Left renal pelvis (tissue), 4 donors: ENCODE data around the gene NUAK2. TPM values are rescaled to one million over a fixed set of nuclear protein-coding genes. Genes with fewer than 3 reads are reported as not detected.
"Not testable (repeated sequence)": the region's sequence is repeated elsewhere in the genome, so short reads cannot be mapped to it uniquely, and the experiment has no call there.

Experiments used
- DNase-seq, 4 donors: peaks; one replicate each; pipeline ENCODE4 v3.0.0-alpha.2; 2013; ENCODE audit warnings: low read depth in 4 of 4, low spot score in 3 of 4
- polyA plus RNA-seq, 4 donors: library from polyadenylated mRNA; unstranded; fragments of 120-200 nt; gene quantifications; one replicate each; pipeline ENCODE4 v1.2.1, GENCODE V29; 2013; ENCODE audit not compliant: insufficient read length in 4 of 4

Gene NUAK2
- polyA plus RNA-seq, 4 donors = 1.1 to 13.5 (median 9.9) TPM

DNA sequence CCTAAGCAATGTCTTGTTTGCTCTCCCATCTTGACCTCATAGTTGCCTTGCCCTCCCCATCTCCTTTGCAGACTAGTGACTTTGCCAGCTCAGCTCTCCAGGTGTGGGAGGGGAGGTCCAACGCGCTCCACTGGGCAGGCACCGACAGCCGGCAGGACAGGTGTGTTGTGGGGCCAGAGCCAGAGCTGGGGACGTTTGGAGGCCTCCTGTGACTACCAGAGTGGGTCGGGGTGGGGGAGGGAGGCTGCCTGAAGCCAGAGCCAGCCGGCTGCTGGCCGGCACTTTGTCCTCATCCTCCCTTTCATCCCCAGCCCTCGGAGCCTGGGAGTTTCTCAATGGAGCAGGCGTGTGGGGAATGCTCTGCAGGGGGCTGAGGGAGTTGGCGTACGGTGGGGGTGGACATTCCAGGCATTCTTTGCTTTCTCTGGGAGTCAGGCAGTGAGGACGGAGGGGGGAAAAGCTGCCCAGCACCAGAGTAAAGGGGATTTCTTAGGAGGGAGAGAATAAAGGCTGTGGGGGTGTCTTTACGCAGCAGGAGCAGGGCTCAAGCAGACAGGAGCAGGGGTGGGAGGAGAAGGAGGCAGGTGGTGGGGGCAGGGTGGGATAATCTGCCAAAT lies 20.2 kb downstream of the NUAK2 start:
- peak; percentile 80 to 86 (median 84) for DNase-seq

DNA sequence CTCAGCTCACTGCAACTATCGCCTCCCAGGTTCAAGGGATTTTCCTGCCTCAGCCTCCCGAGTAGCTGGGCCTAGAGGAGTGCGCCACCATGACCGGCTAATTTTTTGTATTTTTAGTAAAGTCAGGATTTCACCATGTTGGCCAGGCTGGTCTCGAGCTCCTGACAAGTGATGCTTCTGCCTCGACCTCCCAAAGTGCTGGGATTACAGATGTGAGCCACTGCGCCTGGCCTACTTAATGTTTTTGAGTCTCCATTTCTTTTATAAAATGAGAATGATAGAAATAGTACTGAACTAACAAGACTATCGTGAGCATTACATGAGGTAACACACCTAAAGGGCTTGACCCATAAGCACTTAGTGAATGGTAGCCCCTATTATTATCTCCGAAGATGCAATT lies 21.4 kb downstream of the NUAK2 start:
- DNase-seq = no peak

DNA sequence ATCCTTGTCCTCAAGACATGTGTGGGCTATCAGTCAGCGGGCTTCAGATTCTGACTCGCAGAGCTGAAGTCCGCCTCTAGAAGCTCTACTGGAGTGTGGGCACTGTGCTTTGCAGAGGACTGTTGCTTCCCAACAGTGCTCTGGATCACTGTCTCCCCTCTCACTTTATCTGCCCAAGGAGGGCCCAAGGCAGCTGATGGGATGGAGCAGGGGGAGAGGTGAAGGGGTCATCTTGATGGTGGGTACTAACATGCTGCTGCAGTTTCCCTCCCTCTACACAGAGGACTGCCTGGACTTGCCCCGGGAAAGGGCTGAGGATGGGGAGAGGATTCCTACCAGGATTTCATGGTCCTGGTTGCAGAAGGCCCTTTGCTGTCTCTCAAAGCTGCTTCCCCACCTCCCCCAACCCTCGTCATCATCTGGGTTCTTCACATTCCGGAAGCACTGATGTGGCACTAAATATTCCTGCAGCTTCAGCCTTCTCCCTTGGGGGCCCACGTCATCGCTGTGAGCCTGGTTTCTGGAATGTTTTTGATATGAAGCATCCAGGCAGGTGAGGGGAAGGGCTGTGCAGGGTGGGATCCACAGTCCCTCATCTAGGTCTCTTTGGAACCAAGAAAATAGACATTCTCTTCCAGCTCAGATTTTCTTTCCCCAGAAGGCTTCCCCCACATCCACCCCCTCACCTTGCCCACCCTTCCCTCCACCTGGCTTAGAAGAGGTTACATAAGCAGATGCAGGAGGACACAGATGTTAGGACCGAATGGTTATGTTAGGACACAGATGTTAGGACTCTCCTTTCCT lies 23.2 kb downstream of the NUAK2 start:
- peak in 3 of 4 donors; percentile 66 to 84 (median 80) for DNase-seq

DNA sequence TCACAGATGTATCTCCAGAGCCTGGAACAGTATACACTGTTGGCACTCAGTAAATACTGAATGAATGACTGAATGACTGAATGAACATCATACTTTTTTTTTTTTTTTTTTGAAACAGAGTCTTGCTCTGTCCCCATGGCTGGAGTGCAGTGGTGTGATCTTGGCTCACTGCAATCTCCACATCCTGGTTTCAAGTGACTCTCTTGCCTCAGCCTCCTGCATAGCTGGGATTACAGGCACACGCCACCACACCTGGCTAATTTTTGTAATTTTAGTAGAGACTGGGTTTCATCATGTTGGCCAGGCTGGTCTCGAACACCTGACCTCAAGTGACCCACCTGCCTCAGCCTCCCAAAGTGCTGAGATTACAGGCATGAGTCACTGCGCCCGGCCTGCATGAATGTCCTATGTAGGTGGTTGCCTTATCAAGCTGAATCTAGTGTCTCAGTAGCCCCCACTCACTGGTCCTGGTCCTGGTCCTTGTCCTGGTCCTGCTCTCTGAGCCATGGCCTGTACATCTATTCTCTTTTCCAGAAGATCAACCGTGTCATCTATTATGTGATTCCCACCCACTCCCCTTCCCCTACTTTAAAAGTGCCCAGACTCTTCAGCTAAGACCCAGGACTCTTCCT lies 23.9 kb downstream of the NUAK2 start:
- DNase-seq = not testable (repeated sequence)

DNA sequence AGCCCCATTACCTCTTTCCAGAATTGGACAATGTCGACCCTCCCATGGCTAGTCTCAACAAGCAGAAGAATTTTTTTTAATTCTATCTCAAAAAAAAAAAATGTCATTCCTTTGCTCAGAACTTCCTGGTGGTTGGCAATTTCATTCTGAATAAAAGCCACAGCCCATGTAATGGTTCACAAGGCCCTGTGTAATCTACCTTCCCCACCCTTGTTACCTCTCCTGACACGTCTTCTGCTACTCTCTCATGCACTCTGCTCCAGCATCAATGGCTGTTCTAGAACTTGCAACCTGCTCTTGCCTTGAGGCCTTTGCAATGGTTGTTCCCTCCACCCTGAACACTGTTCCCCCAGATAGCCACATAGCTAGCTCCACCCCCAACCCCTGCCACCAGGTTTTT lies 25.4 kb downstream of the NUAK2 start:
- DNase-seq = no peak

DNA sequence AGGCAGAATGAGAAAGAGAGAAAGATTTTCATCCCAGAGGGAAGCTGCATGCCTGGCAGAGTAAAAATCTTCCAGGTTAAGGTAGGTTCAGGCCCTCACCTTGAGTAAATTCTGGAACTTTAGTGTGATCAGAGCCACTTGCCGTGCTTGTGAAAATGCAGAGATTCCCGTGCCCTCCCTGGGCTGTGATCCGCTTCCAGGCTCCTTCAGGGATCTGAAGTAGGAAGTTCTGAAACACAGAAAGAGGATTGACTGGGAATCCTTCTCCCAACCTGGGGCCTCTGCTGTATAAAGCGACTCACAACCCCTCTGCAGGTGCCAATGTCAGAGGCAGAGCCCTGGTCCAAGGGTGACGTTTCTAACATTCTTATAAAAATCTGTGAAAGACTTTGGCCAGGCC lies 26.6 kb downstream of the NUAK2 start:
- DNase-seq = no peak

DNA sequence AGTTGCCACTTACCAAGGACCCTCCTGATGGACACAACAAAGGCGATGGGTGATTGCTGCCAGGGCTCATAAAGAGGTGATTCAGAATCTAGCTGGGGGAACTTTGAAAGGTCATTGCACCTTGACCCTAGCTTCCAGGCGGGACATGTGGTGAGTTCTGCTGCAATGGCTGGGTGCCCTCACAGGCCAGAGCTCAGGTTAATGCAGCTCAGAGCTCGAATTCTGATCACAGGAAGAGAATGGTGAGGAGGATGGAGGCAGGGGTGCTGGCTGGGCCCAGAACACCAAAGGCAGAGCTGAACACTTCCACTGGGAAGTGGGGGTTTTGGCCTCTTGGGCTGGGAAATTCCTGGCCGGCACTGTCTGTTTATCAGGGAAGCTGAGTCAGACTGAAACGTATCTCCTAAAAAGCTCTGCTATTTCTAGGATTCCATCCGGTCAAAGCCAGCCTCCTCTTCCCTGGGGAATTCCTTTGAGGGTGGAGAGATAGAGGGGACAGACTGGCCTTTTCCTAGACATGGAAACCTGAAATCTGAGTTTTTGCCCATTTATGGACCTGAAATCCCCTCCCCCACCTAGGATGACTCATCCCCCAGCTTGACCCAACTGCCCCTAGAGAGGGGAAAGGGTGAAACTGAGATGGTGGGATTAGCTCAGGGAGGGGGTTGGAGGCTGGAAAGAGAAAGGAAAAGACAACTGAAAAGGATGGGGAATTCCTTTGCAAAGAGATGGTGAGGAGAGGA lies 27.2 kb downstream of the NUAK2 start:
- DNase-seq = no peak

DNA sequence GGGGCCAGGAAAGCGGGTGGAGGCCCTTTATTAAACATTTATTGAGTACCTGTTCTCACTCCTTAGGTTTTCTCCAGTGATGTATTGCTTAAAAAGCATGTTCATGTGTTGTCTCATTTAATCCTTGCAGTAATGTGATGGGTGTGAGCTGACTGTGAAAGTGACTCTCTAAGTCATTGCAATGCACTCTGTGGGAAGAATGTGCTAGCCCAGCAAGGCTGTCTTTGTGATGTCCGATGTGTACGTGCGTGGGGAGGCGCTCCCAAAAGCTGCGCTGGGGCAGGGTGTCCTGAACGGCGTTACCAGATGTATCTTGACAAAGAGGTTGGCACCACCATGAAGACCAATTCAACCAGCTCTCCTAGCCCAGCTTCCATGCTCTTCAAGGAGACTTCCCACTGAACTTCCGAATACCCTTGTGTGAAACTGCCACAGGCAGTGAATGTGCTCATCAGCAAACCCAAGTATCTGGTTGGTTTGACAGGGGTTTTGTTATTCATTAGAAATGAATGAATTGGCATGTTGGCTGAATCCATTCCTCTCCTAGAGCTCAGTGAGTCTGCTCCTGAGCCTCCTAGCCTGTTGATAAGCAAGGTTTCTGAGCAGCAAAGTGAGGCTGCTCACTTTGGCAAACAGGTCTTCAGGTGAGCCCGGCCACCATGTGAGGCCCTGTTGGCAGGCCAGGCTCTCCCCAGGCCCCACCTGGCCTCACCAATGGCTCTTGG lies 28.0 kb downstream of the NUAK2 start:
- no peak for DNase-seq

DNA sequence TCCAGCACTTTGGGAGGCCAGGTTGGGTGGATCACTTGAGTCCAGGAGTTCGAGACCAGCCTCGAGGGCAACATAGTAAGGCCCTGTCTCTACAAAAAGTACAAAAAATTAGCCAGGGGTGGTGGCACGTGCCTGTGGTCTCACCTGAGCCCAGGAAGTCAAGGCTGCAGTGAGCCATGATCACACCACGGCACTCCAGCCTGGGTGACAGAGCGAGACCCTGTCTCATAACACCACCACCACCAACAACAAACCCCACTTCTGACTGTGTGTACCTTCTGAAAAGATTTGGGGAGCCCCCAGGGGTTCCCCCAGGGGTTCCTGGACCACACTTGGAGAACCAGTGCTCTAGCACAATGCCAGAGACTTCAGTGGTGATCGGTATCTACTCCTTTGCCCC lies 29.9 kb downstream of the NUAK2 start:
- DNase-seq = no peak

DNA sequence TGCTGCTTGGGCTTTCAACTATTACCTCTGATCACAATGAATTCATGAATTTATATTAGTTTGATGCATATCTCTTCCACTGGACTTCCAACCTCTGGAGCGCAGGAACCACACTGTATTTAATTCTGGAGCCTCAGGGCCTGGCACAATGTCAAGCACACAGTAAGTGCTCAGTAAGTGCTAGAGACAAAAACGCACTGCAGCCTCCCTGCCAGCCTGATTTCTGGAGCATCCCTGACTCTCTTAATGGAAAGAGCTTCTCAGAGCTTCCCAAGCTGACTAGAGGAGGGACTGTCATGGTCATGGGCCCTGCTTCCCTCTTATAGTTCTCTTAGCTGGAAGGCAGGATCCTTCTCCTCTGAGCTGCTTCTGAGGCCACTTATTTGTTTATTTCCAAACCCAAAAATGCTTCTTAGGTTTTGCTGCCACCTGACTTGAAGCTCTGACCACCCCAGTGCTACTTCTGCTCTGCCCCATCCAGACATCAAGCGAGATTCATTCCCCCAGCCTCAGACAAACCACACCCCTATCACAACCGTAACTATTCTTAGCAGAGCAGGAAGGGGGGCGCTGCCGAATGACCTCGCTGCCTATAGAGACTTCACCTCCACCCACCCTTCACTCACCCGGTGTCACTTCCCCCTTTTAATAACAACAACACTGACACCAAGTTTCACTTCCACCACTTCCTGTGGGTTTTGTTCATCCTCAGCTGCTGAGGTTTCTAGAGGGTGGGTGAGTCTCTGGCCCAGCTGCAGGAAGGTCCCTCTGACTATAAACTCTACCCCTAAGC lies 33.6 kb downstream of the NUAK2 start:
- DNase-seq = no peak

DNA sequence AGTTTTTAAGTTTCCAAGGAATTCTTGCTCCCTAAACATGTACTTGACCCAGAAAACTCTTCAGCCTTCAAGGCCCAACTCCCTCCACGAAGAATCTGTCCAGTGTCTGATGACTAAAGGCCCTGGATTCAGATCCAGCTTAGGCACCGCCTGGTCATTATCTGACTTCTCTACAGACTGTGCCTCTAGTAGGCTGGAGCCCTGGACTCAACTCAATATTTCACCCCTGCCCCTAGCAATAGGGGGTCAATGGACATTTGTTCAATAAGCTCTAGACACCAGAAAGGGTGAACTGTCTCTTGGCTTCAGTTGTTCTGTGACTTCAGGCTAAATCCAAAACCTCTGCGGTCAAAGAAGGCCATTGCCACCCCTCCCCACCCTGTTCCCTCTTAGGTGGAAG lies 34.5 kb downstream of the NUAK2 start:
- DNase-seq = no peak

DNA sequence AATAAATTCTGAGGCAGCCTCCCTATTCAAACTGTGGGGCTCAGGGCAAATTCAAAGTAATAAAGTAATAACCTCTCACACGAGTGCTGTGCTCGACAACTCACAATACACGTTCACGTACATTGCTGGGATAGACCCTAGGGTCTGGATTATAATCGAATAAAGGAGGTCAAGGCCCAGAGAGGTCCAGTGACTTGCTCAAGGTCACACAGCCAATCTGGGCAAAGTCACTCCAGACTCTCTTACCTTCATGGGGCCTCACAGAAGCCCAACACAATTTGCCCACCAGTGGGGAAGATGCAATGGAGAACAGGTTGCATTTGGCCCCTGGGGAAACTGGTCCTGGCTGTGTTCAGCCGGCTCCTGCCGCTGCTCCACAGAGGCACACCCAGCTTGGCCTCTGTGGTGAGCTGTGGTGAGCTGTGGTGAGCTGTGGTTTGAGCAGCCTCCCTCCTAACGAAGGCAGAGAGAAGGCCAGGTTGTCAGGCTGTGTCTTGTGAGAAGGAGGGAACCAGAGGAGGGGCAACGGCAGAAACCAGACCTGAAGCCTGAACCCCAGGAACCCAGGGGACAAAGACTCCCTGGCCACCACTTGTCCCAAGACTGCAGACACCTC lies 35.1 kb downstream of the NUAK2 start:
- DNase-seq = no peak

DNA sequence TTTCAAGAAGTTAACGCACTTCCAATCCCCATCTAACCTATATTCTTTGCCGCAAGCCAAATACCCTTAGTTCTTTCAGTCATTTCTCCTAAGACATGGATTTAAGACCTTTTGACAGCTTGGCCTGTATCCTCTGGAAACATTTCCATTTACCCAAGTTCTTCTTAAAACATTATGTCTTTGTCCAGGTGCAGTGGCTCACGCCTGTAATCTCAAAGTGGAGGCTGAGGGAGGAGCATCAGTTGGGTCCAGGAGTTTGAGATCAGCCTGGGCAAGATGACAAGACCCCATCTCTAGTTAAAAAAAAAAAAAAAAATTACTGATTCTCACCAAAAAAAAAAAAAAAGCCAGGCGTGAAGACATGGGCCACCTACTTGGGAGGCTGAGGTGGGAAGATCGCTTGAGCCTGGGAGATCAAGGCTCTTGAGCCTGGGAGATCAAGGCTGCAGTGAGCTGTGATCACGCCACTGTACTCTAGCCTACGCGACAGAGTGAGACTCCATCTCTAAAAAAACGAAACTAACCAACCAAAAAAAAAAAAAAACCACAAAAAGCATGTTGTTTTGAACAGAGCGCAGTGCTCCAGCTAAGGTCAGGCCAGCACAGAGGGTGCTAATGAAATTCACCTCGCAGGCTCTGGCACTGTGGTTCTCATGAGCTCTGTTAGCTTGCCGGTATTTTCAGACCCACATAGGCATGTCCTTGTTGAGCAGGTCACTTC lies 36.0 kb downstream of the NUAK2 start:
- DNase-seq = no peak

DNA sequence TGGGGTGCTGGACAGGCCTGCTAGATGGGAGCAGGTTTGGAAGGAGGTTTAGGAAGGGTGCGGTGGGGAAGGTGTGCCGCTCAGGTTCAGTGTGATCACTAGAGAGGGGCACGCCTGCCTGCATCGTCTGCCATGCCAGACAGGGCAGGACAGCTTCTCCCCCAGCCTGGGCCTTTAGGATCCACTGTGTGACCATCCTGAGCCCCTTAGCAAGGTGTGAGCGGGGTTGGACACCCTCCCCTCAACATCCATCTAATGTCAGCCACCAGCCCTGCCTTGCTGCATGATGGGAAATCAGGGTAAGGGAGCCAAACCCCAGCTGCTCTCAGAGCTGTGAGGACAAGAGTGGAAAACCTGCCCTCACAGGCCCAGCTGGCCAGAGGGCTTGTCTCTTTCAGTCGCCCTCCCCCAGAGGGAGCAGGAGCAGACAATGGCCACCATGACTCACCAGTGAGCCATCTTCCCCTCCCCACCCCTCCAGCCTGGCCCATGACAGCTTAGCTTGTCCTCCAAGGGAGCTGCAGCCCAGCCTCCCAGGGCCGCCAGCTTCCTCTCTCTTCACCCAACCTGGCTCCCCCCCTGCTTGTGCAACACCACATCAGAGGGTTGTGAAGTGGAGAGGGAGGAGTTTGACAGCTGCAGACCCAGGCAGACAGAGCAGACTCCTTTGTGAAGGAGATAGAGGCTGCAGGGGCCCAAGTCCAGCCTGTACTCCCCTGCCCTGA lies 37.0 kb downstream of the NUAK2 start:
- DNase-seq = no peak

DNA sequence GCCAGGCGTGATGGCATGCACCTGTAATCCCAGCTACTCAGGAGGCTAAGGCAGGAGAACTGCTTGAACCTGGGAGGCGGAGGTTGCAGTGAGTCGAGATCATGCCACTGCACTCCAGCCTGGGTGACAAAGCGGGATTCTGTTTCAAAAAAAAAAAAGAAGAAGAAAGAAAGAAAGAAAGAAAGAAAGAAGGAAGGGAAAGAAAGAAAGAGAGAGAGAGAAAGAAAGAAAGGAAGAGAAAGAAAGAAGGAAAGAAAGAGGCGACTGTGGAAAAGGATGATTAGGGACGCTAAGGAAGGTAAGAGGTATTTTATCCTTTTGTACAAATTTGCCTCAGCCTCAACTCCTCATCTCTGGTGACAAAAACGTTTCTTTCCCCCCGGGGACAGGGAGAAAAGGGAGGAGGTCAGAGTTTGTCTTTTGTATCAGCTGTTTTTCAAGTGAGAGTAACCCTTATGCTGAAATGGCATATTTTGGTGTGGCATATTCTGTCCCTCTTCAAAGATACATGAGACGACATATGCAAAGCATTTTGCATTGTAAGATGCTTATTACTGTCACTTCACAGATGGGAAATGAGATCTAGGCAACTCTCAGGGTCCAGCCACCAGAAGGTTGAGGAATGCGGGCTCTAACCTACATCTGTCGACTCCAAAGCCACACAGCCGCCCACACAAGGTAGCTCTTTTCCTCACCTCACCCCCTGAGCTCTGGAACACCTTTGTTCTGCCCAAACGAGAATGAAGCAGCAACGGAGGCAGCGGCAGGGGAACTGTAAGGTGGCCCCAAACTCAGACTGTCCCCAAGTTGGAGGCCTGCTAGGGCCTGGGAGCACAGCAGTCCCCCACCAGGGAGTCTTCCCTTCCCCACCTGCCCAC lies 38.0 kb downstream of the NUAK2 start:
- no peak for DNase-seq

DNA sequence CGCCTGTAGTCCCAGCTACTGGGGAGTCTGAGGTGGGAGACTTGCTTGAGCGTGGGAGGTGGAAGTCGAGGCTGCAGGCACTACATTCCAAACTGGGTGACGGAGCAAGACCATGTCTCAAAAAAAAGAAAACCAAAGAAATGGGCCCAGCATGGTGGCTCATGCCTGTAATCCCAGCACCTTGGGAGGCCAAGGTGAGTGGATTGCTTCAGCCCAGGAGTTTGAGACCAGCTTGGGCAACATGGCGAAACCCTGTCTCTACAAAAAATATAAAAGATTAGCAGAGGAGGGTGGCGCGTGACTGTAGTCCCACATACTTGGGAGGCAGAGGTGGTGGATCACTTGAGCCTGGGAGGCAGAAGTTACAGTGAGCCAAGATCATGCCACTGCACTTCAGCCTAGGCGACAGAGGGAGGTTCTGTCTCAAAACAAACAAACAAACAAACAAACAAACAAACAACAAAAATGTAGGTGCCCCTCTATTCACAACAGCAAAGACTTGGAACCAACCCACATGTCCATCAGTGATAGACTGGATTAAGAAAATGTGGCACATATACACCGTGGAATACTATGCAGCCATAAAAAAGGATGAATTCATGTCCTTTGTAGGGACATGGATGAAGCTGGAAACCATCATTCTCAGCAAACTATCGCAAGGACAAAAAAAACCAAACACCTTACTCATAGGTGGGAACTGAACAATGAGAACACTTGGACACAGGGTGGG lies 40.7 kb downstream of the NUAK2 start:
- not testable (repeated sequence) for DNase-seq
